ENCODE measurements around the gene PARD3.

The PARD3 gene

DNA sequence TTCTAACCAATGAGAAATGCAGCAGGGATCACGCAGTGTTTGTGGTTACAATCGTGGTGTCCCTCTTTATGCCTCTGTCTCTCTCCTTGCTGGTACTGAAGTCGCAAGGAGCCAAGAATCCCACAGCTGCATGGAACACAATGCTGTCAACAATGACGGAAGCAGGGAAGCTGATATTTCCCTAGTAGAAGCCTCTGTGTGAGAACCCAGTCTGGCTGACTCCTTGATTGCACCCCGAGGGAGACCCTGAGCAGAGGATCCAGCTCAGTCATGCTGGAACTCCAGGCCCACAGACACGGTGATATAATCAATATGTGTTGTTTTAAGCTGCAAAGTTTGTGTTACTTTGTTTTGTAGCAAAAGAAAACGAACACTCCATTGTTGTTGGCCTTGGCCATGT is 677.9 kb downstream of the PARD3 start:
- FAIRE-seq: no peak
- TF ChIP-seq, protein P1, sequence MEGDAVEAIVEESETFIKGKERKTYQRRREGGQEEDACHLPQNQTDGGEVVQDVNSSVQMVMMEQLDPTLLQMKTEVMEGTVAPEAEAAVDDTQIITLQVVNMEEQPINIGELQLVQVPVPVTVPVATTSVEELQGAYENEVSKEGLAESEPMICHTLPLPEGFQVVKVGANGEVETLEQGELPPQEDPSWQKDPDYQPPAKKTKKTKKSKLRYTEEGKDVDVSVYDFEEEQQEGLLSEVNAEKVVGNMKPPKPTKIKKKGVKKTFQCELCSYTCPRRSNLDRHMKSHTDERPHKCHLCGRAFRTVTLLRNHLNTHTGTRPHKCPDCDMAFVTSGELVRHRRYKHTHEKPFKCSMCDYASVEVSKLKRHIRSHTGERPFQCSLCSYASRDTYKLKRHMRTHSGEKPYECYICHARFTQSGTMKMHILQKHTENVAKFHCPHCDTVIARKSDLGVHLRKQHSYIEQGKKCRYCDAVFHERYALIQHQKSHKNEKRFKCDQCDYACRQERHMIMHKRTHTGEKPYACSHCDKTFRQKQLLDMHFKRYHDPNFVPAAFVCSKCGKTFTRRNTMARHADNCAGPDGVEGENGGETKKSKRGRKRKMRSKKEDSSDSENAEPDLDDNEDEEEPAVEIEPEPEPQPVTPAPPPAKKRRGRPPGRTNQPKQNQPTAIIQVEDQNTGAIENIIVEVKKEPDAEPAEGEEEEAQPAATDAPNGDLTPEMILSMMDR (IDR thresholded peaks at IDR 0.05; ENCODE audit: insufficient read depth, missing control alignments): no peak
- no peak for DNase-seq (ENCODE audit: insufficient read length, low spot score)

DNA sequence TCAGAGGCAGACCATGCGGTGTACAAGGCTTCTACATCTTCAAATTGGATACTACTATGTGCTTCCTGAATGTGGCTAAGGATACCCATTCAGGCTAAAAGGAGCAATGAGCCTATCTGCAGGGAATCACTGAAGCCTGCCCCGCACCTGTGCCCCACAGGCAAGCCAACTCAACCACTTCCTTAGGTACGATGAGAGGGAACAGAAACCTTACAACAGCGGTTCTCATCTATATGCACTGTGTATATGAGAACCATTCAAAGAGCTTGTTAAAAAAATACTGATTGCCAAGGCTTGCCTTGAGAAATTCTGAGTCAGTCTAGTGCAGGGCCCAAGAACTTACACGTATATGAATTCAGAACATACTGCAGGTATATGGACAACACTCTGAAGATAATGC is 679.6 kb downstream of the PARD3 start:
- DNase-seq (ENCODE audit: insufficient read length, low spot score) (no peak), FAIRE-seq (no peak)
- TF ChIP-seq, protein P1 (IDR thresholded peaks at IDR 0.05; ENCODE audit: insufficient read depth, missing control alignments): no peak

DNA sequence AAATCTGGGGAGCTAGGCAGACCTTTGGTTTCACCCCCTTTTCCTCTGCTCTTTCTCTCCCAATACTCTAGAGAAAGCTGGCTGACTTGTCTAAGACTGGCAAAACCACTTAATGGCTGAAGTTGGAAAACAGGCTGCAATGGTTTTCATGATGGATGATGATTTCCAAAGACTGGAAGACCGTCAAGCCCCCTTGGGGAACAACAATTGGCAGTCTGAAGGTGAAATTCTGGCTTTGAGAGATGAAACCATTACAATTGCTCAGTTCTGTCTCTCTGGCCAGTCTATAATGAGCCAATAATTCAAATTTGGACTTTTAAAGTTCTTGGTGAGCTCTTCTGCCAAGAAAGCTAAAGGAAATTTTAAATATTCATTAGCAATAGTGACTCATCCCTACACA is 680.5 kb downstream of the PARD3 start:
- FAIRE-seq: no peak
- TF ChIP-seq, protein P1 (IDR thresholded peaks at IDR 0.05; ENCODE audit: insufficient read depth, missing control alignments): no peak
- no peak for DNase-seq (ENCODE audit: insufficient read length, low spot score)

DNA sequence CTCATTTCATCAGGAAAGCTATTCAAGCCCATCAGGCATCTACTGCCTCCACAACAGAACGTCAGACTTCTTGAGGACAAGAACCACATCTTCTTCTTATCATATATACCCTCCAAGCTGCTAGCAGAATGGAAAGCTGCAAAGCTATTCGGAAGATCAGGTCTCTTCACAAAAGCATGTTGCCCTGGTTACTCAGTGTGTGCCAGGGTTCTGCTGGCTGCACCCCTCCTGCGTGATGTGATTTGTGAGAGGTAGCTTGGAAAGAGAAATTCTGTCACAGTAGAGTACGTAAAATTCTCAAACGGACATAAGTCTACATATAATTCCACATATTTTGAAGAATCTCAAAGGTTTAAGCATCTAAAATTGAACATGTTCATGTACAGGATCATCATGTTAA is 681.7 kb downstream of the PARD3 start:
- no peak for DNase-seq (ENCODE audit: insufficient read length, low spot score)
- FAIRE-seq: no peak
- TF ChIP-seq, protein P1 (IDR thresholded peaks at IDR 0.05; ENCODE audit: insufficient read depth, missing control alignments): no peak

DNA sequence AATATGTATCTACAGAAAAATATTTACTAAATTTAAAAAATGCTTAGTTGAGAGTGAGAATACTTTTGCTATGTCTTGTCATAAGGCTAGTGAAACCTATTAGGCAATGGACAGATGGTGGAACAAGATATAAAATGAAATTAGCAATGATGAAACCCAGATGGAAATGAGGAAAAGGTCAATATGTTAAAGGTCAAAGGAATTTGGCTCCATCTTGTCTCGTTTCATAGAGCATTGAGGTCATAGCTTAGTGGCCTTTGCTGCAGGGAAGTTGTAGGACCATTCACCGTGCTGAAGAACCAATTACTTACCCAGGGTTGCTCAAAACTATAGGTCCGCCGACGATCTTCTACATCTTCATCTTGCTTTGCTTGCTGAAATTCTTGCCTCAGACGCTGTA is 683.9 kb downstream of the PARD3 start:
- FAIRE-seq (no peak), DNase-seq (ENCODE audit: insufficient read length, low spot score) (no peak)
- TF ChIP-seq, protein P1 (IDR thresholded peaks at IDR 0.05; ENCODE audit: insufficient read depth, missing control alignments): no peak

DNA sequence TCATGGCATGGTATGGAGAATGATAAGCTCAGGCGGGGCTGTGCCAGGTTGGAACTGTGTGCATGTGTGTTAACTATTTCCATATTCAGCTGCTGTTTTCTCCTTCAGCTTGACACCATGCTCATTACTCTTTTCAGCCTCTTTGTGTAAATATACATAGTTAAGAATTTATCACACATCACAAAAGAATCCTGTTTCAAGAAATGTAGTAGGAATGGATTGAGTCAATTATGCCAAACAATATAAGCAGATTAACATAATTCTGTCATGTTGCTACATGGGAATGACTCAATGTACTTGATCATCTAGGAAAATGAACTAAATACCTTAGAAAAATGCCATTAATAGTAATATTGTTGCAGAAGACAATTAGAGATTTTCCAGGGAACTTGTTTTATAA is 687.4 kb downstream of the PARD3 start:
- TF ChIP-seq, protein P1 (IDR thresholded peaks at IDR 0.05; ENCODE audit: insufficient read depth, missing control alignments): no peak
- DNase-seq (ENCODE audit: insufficient read length, low spot score) (no peak), FAIRE-seq (no peak)

DNA sequence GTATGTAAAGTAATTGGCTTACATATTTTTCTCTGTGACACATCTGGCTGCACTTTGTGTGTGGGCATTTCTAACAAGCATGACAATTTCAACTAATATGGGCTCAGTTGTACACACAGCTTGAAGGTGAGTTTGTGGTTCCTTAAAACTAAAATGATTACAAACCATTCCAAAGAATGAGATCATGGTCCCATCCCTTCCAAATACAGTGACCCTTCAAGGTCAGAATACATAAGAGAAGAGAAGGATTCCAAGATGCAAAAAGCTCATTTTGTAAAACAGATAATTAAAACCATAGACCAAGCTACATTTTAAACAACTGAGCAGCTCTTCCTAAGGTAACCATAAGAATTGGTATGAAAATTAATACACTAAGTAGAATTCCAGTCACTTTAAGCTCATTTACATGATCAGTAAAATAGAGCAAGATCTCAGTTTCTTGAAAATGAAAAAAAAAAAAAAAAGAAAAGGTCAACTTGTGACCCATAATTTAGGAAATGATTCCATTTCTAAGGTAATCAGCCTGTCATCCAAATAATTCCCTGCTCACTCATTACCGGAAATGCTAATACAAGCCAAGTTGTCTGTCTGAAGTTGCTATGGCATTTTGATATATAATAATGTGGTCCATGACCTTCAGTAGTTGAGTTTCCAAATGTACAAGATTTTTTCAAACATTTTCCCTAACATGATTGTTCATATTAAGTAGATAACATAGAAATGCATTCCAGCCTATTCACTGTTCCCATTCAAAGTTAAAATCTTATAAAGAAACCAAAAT is 688.5 kb downstream of the PARD3 start:
- DNase-seq (ENCODE audit: insufficient read length, low spot score) (no peak), FAIRE-seq (no peak)
- TF ChIP-seq, protein P1 (IDR thresholded peaks at IDR 0.05; ENCODE audit: insufficient read depth, missing control alignments): no peak

Measured in D721Med (cell line).